Measurements from ENCODE around the gene ARID5A.

GRCh38 chr2:96524482-96525210, 11.9 kb upstream of the ARID5A start:
- TF ChIP-seq CTCF (IDR thresholded peaks at IDR 0.05) (no peak), FOXJ3 (CRISPR knock-in tag; IDR thresholded peaks at IDR 0.05; ENCODE audit: borderline replicate concordance) (no peak), CBFB (CRISPR knock-in tag; IDR thresholded peaks at IDR 0.05; ENCODE audit: low read depth) (no peak), ATF1 (CRISPR knock-in tag; IDR thresholded peaks at IDR 0.05) (no peak), ZNF317 (CRISPR knock-in tag; IDR thresholded peaks at IDR 0.05; ENCODE audit: borderline replicate concordance, low read depth) (no peak), JUN (CRISPR knock-in tag; IDR thresholded peaks at IDR 0.05) (no peak), USF1 (CRISPR knock-in tag; IDR thresholded peaks at IDR 0.05) (no peak), MAX (CRISPR knock-in tag; IDR thresholded peaks at IDR 0.05) (no peak), FOXK1 (CRISPR knock-in tag; IDR thresholded peaks at IDR 0.05) (no peak), TEAD4 (CRISPR knock-in tag; IDR thresholded peaks at IDR 0.05) (no peak), ZNF416 (CRISPR knock-in tag; IDR thresholded peaks at IDR 0.05) (no peak), TCF7 (CRISPR knock-in tag; IDR thresholded peaks at IDR 0.05; ENCODE audit: low read depth) (no peak)
- TF ChIP-seq, protein P1, sequence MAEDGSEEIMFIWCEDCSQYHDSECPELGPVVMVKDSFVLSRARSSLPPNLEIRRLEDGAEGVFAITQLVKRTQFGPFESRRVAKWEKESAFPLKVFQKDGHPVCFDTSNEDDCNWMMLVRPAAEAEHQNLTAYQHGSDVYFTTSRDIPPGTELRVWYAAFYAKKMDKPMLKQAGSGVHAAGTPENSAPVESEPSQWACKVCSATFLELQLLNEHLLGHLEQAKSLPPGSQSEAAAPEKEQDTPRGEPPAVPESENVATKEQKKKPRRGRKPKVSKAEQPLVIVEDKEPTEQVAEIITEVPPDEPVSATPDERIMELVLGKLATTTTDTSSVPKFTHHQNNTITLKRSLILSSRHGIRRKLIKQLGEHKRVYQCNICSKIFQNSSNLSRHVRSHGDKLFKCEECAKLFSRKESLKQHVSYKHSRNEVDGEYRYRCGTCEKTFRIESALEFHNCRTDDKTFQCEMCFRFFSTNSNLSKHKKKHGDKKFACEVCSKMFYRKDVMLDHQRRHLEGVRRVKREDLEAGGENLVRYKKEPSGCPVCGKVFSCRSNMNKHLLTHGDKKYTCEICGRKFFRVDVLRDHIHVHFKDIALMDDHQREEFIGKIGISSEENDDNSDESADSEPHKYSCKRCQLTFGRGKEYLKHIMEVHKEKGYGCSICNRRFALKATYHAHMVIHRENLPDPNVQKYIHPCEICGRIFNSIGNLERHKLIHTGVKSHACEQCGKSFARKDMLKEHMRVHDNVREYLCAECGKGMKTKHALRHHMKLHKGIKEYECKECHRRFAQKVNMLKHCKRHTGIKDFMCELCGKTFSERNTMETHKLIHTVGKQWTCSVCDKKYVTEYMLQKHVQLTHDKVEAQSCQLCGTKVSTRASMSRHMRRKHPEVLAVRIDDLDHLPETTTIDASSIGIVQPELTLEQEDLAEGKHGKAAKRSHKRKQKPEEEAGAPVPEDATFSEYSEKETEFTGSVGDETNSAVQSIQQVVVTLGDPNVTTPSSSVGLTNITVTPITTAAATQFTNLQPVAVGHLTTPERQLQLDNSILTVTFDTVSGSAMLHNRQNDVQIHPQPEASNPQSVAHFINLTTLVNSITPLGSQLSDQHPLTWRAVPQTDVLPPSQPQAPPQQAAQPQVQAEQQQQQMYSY (CRISPR knock-in tag; IDR thresholded peaks at IDR 0.05) = no peak
